HL-60 (cell line): ENCODE data around the gene CSNK1A1.

Source experiments
- DNase-seq, 2 experiments: peaks; one replicate each; pipeline ENCODE4 v3.0.0-alpha.2; 2010 to 2020; ENCODE audit warnings: low read depth in 1 of 2, low spot score in 1 of 2
- H3K27ac ChIP-seq: fragments of 250-450 bp; sonication (Bioruptor Pico); replicated peaks from 2 replicates; pipeline ENCODE4 v1.5.1; 2020; ENCODE audit warnings: mild to moderate bottlenecking, moderate library complexity
- H3K27me3 ChIP-seq: fragments of 250-450 bp; sonication (Bioruptor Pico); 2 replicates; pipeline ENCODE4 v1.5.1; 2021; ENCODE audit warnings: mild to moderate bottlenecking, moderate library complexity; ENCODE audit not compliant: insufficient read depth, poor library complexity, severe bottlenecking
- H3K4me3 ChIP-seq: replicated peaks from 2 replicates; pipeline ENCODE4 v1.5.1; 2011; ENCODE audit warnings: mild to moderate bottlenecking, control low read depth, low read length; ENCODE audit not compliant: insufficient read depth
- GABPA ChIP-seq: IDR thresholded peaks from 2 replicates; pipeline ENCODE4 v1.6.1; 2012; ENCODE audit warnings: low read depth
- POLR2AphosphoS5 ChIP-seq: IDR thresholded peaks from 2 replicates; pipeline ENCODE4 v1.6.1; 2012; ENCODE audit warnings: low read depth
- SPI1 ChIP-seq: IDR thresholded peaks from 2 replicates; pipeline ENCODE4 v1.6.1; 2012; ENCODE audit warnings: low read depth, mild to moderate bottlenecking, borderline replicate concordance
- TF ChIP-seq, protein P1 (sequence below): IDR thresholded peaks from one replicate; pipeline ENCODE4 v1.5.1; 2011; ENCODE audit warnings: low read length, control low read depth, inconsistent platforms; ENCODE audit not compliant: insufficient read depth
- TF ChIP-seq, protein P2 (sequence below): IDR thresholded peaks from 2 replicates; pipeline ENCODE4 v1.6.1; 2012; ENCODE audit warnings: low read depth; ENCODE audit not compliant: insufficient replicate concordance

Gene CSNK1A1

GRCh38 chr5:149521739-149522685, 29.2 kb downstream of the CSNK1A1 start:
- no peak for TF ChIP-seq GABPA
- TF ChIP-seq SPI1: no peak
- TF ChIP-seq, protein P1, sequence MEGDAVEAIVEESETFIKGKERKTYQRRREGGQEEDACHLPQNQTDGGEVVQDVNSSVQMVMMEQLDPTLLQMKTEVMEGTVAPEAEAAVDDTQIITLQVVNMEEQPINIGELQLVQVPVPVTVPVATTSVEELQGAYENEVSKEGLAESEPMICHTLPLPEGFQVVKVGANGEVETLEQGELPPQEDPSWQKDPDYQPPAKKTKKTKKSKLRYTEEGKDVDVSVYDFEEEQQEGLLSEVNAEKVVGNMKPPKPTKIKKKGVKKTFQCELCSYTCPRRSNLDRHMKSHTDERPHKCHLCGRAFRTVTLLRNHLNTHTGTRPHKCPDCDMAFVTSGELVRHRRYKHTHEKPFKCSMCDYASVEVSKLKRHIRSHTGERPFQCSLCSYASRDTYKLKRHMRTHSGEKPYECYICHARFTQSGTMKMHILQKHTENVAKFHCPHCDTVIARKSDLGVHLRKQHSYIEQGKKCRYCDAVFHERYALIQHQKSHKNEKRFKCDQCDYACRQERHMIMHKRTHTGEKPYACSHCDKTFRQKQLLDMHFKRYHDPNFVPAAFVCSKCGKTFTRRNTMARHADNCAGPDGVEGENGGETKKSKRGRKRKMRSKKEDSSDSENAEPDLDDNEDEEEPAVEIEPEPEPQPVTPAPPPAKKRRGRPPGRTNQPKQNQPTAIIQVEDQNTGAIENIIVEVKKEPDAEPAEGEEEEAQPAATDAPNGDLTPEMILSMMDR: no peak
- TF ChIP-seq, protein P2, sequence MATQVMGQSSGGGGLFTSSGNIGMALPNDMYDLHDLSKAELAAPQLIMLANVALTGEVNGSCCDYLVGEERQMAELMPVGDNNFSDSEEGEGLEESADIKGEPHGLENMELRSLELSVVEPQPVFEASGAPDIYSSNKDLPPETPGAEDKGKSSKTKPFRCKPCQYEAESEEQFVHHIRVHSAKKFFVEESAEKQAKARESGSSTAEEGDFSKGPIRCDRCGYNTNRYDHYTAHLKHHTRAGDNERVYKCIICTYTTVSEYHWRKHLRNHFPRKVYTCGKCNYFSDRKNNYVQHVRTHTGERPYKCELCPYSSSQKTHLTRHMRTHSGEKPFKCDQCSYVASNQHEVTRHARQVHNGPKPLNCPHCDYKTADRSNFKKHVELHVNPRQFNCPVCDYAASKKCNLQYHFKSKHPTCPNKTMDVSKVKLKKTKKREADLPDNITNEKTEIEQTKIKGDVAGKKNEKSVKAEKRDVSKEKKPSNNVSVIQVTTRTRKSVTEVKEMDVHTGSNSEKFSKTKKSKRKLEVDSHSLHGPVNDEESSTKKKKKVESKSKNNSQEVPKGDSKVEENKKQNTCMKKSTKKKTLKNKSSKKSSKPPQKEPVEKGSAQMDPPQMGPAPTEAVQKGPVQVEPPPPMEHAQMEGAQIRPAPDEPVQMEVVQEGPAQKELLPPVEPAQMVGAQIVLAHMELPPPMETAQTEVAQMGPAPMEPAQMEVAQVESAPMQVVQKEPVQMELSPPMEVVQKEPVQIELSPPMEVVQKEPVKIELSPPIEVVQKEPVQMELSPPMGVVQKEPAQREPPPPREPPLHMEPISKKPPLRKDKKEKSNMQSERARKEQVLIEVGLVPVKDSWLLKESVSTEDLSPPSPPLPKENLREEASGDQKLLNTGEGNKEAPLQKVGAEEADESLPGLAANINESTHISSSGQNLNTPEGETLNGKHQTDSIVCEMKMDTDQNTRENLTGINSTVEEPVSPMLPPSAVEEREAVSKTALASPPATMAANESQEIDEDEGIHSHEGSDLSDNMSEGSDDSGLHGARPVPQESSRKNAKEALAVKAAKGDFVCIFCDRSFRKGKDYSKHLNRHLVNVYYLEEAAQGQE: no peak
- TF ChIP-seq POLR2AphosphoS5: no peak
- Histone ChIP-seq H3K27ac (no peak overlapping the region), H3K4me3 (no peak overlapping the region), H3K27me3 (no peaks in the 10 kb centered on the region)
- no peak for DNase-seq

DNA sequence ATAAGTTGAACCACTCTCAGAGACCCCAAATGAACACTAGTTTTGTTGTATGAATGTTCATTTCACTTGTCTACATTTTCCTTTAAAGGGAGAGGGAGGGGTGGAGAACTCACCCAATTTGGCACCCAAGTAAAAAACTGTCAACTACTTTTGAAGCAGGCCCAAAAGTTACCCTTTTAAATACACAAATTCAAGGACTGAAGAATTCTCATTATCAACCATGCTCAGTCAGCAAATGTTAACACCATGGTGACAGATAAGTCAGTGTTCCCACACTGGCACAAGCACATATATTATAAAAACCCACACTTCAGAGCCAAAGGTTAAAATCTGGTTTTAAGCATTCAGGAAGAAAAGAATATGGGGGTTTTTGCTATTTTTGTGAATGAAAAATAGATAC, 31.6 kb downstream of the CSNK1A1 start:
- no peak for TF ChIP-seq GABPA
- TF ChIP-seq, protein P1: no peak
- Histone ChIP-seq H3K27ac (no peak overlapping the region), H3K27me3 (no peaks in the 10 kb centered on the region), H3K4me3 (no peak overlapping the region)
- DNase-seq: no peak

- no peaks in the 10 kb centered on the region for H3K27me3 ChIP-seq
- TF ChIP-seq, protein P2: no peak
- no peak for TF ChIP-seq POLR2AphosphoS5
- TF ChIP-seq, protein P1: no peak
- TF ChIP-seq GABPA: no peak
- no peak for TF ChIP-seq SPI1
- no peak for DNase-seq
- H3K4me3 ChIP-seq: no peak overlapping the region
- no peak overlapping the region for H3K27ac ChIP-seq
Observed at GRCh38 chr5:149518620-149519019, 32.6 kb downstream of the CSNK1A1 start.
